PC-3 (cell line): ENCODE data around the gene MAPK9.

Source experiments
- CTCF ChIP-seq: fragments of 300-600 bp; sonication (generic); conservative IDR thresholded peaks from 2 replicates; pipeline ENCODE4 v1.5.1; 2017; ENCODE audit warnings: antibody characterized with exemption, low read depth, mild to moderate bottlenecking, low read length
- EZH2 ChIP-seq: fragments of 300-600 bp; sonication (generic); IDR thresholded peaks from one replicate; pipeline ENCODE4 v1.6.1; 2017; ENCODE audit warnings: antibody characterized with exemption, mild to moderate bottlenecking, low read length; ENCODE audit not compliant: unreplicated experiment
- EZH2phosphoT487 ChIP-seq: fragments of 300-600 bp; sonication (generic); IDR thresholded peaks from 2 replicates; pipeline ENCODE4 v1.6.1; 2018; ENCODE audit warnings: mild to moderate bottlenecking, antibody characterized with exemption, low read length, borderline replicate concordance

DNA sequence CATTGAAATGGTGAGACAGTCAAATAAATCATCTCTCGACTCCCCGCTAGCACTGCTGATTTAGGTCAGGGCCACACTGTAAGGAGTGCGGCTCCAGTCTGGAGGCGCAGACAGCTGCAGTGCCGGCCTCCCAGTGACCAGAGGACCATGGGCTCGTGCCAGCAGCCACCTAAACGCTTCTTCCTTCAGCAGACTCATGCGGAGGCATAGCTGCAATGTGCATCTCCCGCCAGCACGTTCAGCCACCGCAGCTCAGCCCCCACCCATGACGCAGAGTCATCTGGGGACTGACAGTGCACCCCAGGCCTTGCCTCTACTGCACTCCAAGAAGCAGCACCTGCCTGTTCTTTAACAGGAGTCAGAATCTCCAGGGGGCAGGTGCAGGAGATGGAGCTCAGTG lies 13.6 kb upstream of the MAPK9 start:
- no peak for TF ChIP-seq CTCF
- TF ChIP-seq EZH2, result no peak
- no peak for TF ChIP-seq EZH2phosphoT487
